Tibial artery (tissue), 4 donors: ENCODE data around the gene BUB3.

ENCODE experiments used
- DNase-seq, 2 donors: peaks; one replicate each; pipeline ENCODE4 v3.0.0-alpha.2; 2019
- H3K27ac ChIP-seq, 2 donors: fragments of 200-600 bp; sonication (generic) in 1 of 2; 1 replicate in 1 of 2; 2 replicates in 1 of 2; pipeline ENCODE4 v1.5.1; 2018 to 2019; ENCODE audit warnings: mild to moderate bottlenecking in 1 of 2
- H3K27me3 ChIP-seq, 2 donors: fragments of 200-600 bp; sonication (generic) in 1 of 2; one replicate each; pipeline versions ENCODE4 v1.5.1 to v1.6.0; 2016 to 2019
- H3K36me3 ChIP-seq, 3 donors: fragments of 200-600 bp; sonication (generic) in 2 of 3; one replicate each; pipeline ENCODE4 v1.5.1; 2016 to 2019; ENCODE audit warnings: mild to moderate bottlenecking in 2 of 3
- H3K4me1 ChIP-seq, 4 donors: fragments of 200-600 bp; sonication (generic) in 2 of 4; 1 replicate in 3 of 4; 2 replicates in 1 of 4; pipeline ENCODE4 v1.5.1; 2016 to 2019
- H3K4me3 ChIP-seq, 2 donors: fragments of 200-600 bp; sonication (generic) in 1 of 2; 1 replicate in 1 of 2; 2 replicates in 1 of 2; pipeline ENCODE4 v1.5.1; 2018 to 2019; ENCODE audit warnings: mild to moderate bottlenecking in 2 of 2
- H3K9me3 ChIP-seq, 3 donors: fragments of 200-600 bp; sonication (generic) in 1 of 3; one replicate each; pipeline ENCODE4 v1.5.1; 2016 to 2019
- CTCF ChIP-seq, 2 experiments: fragments of 200-600 bp in 1 of 2; fragments of 450-650 bp in 1 of 2; IDR thresholded peaks; one replicate each; pipeline ENCODE4 v1.5.1; 2017 to 2019; ENCODE audit warnings: antibody characterized with exemption in 2 of 2, mild to moderate bottlenecking in 1 of 2, moderate library complexity in 1 of 2
- intact Hi-C: fragments of 100-400 bp; cut with DNase I; formaldehyde crosslinking; loops from one replicate; pipeline ENCODE4 v1.15.0; 2023; ENCODE audit warnings: low total_unique reads

Gene BUB3

GRCh38 chr10:123135415-123136141, 18.6 kb upstream of the BUB3 start, which contains the start of gene HMX3:
Gene HMX3 (plus strand): TSS chr10:123135970. CDS start chr10:123136051, 81 bp downstream.
- peaks cover 0 to 58% (median 44%) of the 10 kb centered on the region in 4 donors for H3K4me1 ChIP-seq
- no peak within 1 kb of the TSS for H3K27ac ChIP-seq
- no peak for DNase-seq
- peaks cover 7 to 100% of the 10 kb centered on the region in 2 donors for H3K27me3 ChIP-seq
- intact Hi-C loops: no loop called here
- no peak for TF ChIP-seq CTCF (IDR thresholded peaks at IDR 0.05)
- H3K9me3 ChIP-seq: no peaks in the 10 kb centered on the region
- H3K4me3 ChIP-seq: peak within 1 kb of the TSS; percentile 36 to 48
- H3K36me3 ChIP-seq: no peaks in the 10 kb centered on the region

DNA sequence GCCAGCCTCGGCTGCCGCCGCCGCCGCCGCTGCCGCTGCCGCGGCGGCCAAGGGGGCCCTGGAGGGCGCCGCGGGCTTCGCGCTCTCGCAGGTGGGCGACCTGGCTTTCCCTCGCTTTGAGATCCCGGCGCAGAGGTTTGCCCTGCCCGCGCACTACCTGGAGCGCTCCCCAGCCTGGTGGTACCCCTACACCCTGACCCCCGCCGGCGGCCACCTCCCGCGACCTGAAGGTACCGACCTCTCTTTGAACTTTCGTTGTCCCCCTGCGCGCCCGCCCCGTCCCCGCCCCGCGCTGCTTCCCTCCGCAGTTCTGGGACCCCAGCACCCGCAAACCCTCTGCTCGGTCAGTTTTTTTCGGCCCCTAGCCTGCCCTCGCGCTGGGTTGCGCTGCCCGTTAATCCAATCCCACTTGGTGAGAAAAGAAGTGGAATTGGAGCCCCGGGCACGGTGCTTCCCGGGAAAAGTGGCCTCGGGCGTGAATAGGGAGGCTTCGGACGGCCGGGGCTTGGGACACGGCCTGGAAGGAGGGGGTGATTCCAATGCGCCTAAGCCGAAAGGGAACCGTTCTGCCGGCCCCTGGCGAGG, 17.9 kb upstream of the BUB3 start:
- intact Hi-C loops: no loop called here
- Histone ChIP-seq H3K36me3 (no peaks in the 10 kb centered on the region), H3K4me3 (peak overlapping the region; percentile 36 to 48), H3K27me3 (peaks cover 7 to 100% of the 10 kb centered on the region in 2 donors), H3K9me3 (no peaks in the 10 kb centered on the region), H3K27ac (no peak overlapping the region), H3K4me1 (peaks cover 0 to 58% (median 44%) of the 10 kb centered on the region in 4 donors)
- DNase-seq: no peak
- no peak for TF ChIP-seq CTCF (IDR thresholded peaks at IDR 0.05)

DNA sequence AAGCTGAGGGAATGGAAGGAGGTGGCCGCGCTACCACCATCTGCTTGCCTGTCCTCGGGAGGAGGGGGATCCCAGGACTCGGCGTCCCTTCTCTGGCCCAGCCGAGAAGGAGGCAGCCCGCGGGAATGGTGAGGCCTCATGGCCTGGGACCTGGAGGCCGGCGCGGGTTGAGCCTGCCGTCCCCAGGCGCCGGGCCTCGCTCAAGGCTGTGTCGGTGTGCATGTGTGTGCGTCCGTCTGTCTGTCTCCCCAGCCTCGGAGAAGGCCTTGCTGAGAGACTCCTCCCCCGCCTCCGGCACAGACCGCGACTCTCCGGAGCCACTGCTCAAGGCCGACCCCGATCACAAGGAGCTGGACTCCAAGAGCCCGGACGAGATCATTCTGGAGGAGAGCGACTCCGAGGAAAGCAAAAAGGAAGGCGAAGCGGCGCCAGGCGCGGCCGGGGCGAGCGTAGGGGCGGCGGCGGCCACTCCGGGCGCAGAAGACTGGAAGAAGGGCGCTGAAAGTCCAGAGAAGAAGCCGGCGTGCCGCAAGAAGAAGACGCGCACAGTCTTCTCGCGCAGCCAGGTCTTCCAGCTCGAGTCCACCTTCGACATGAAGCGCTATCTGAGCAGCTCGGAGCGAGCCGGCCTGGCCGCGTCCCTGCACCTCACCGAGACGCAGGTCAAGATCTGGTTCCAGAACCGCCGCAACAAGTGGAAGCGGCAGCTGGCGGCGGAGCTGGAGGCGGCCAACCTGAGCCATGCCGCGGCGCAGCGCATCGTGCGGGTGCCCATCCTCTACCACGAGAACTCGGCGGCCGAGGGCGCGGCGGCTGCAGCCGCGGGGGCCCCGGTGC, 17.2 kb upstream of the BUB3 start:
- H3K36me3 ChIP-seq: no peaks in the 10 kb centered on the region
- H3K4me3 ChIP-seq: peak overlapping the region; percentile 8 to 39
- H3K27me3 ChIP-seq: peaks cover 7 to 100% of the 10 kb centered on the region in 2 donors
- intact Hi-C loops: no loop called here
- H3K9me3 ChIP-seq: no peaks in the 10 kb centered on the region
- no peak for TF ChIP-seq CTCF (IDR thresholded peaks at IDR 0.05)
- H3K4me1 ChIP-seq: peaks cover 0 to 58% (median 44%) of the 10 kb centered on the region in 4 donors
- DNase-seq: no peak
- H3K27ac ChIP-seq: no peak overlapping the region

- no peak for DNase-seq
- no peaks in the 10 kb centered on the region for H3K36me3 ChIP-seq
- intact Hi-C loops: no loop called here
- TF ChIP-seq CTCF (IDR thresholded peaks at IDR 0.05): no peak
- H3K9me3 ChIP-seq: no peaks in the 10 kb centered on the region
- H3K4me3 ChIP-seq: no peak overlapping the region
- no peak overlapping the region for H3K27ac ChIP-seq
- H3K27me3 ChIP-seq: peaks cover 6 to 100% of the 10 kb centered on the region in 2 donors
- H3K4me1 ChIP-seq: peaks cover 0 to 48% (median 40%) of the 10 kb centered on the region in 4 donors
Measured at GRCh38 chr10:123139165-123139520, 15.1 kb upstream of the BUB3 start.

GRCh38 chr10:123139521-123140163, 14.6 kb upstream of the BUB3 start:
- DNase-seq: no peak
- Histone ChIP-seq H3K4me1 (peaks cover 0 to 45% (median 39%) of the 10 kb centered on the region in 4 donors), H3K9me3 (no peaks in the 10 kb centered on the region), H3K27me3 (peaks cover 5 to 100% of the 10 kb centered on the region in 2 donors), H3K27ac (no peak overlapping the region), H3K4me3 (no peak overlapping the region), H3K36me3 (no peaks in the 10 kb centered on the region)
- intact Hi-C loops: no loop called here
- no peak for TF ChIP-seq CTCF (IDR thresholded peaks at IDR 0.05)
